Adrenal gland (tissue), 12 donors: ENCODE data around the gene GNAL. TPM values are rescaled to one million over a fixed set of nuclear protein-coding genes. Genes with fewer than 3 reads are reported as not detected.

Experiments used
- DNase-seq, 7 donors: peaks; one replicate each; pipeline ENCODE4 v3.0.0-alpha.2; 2019 to 2020
- H3K27ac ChIP-seq, 5 donors: fragments of 200-600 bp; sonication (generic) in 4 of 5; 1 replicate in 3 of 5; 2 replicates in 2 of 5; pipeline versions ENCODE4 v1.5.1 to v1.8.0; 2016 to 2020; ENCODE audit warnings: mild to moderate bottlenecking in 1 of 5
- H3K27me3 ChIP-seq: fragments of 200-600 bp; 2 replicates; pipeline ENCODE4 v1.8.0; 2021
- H3K36me3 ChIP-seq, 2 donors: fragments of 200-600 bp; replicated peaks in 1 of 2; 1 replicate in 1 of 2; 2 replicates in 1 of 2; pipeline versions ENCODE4 v1.5.1 to v1.8.0; 2018 to 2022
- H3K4me1 ChIP-seq, 2 donors: fragments of 200-600 bp; replicated peaks in 1 of 2; 1 replicate in 1 of 2; 2 replicates in 1 of 2; pipeline versions ENCODE4 v1.5.1 to v1.8.0; 2018 to 2021
- H3K4me3 ChIP-seq, 4 donors: fragments of 200-600 bp; sonication (generic) in 3 of 4; one replicate each; pipeline ENCODE4 v1.5.1; 2016 to 2018
- H3K9me3 ChIP-seq, 3 donors: fragments of 200-600 bp; sonication (generic) in 1 of 3; replicated peaks in 1 of 3; 1 replicate in 2 of 3; 2 replicates in 1 of 3; pipeline versions ENCODE4 v1.5.1 to v1.8.0; 2016 to 2021
- POLR2A ChIP-seq, 2 donors: fragments of 450-650 bp; IDR thresholded peaks; one replicate each; pipeline ENCODE4 v1.6.1; 2017; ENCODE audit warnings: antibody characterized with exemption in 2 of 2, mild to moderate bottlenecking in 2 of 2, moderate library complexity in 1 of 2
- WGBS, 4 donors: extraction: QIAGEN DNeasy Blood & Tissue Kit in 2 of 4; methylation state at CpG; one replicate each; pipeline versions ENCODE4 v1.1.5 to v1.1.7; 2013 to 2017; 5-methylcytosine and 5-hydroxymethylcytosine counted together
- intact Hi-C, 2 donors: fragments of 100-400 bp; cut with DNase I; formaldehyde crosslinking; loops; one replicate each; pipeline versions ENCODE4 v1.14.1 to v1.15.0; 2022 to 2023
- polyA plus RNA-seq, 3 donors: library from polyadenylated mRNA; stranded (reverse); fragments of 200-250 nt in 2 of 3; fragments of 350-450 nt in 1 of 3; fragmentation: Illumina TruSeq in 1 of 3; extraction: RNeasy Lipid Tissue Mini Kit (QIAGEN cat#74804) in 1 of 3; gene quantifications; one replicate each; pipeline ENCODE4 v1.2.3, GENCODE V29; 2013 to 2014
- total RNA-seq, 9 donors: library from RNA; depleted of rRNA in 4 of 9; stranded (reverse); fragments of >200 nt in 4 of 9; fragments of 120-200 nt in 1 of 9; fragmentation: NEBNext Ultra II Directional in 1 of 9; extraction: Animal tissue kit (Norgen Biotek cat#: 25700) in 1 of 9; gene quantifications; one replicate each; pipeline versions ENCODE4 v1.1.0 to v1.2.4, GENCODE V29; 2013 to 2023
- TF ChIP-seq, protein P1 (sequence below), 6 experiments: fragments of 450-650 bp in 4 of 6; fragments of 200-600 bp in 2 of 6; sonication (generic) in 1 of 6; IDR thresholded peaks; 1 replicate in 5 of 6; 2 replicates in 1 of 6; pipeline versions ENCODE4 v1.5.1 to v1.8.0; 2016 to 2021; ENCODE audit warnings: antibody characterized with exemption in 6 of 6, mild to moderate bottlenecking in 2 of 6, moderate library complexity in 1 of 6
- donor health status: healthy with polysubstance abuse.
- donor health status: Bipolar disorder and iron deficiency.
- donor health status: DM: yes; HTN: yes; CAD: no.
- donor health status: DM: no; HTN: no; CAD: no.
- donor health status: DM: no; HTN: no; CAD: no.
- donor health status: DM: yes; HTN: yes; CAD: no.

The GNAL gene
- total and polyA plus RNA-seq, 12 donors: 0.48 to 7.0 (median 2.3) TPM

DNA sequence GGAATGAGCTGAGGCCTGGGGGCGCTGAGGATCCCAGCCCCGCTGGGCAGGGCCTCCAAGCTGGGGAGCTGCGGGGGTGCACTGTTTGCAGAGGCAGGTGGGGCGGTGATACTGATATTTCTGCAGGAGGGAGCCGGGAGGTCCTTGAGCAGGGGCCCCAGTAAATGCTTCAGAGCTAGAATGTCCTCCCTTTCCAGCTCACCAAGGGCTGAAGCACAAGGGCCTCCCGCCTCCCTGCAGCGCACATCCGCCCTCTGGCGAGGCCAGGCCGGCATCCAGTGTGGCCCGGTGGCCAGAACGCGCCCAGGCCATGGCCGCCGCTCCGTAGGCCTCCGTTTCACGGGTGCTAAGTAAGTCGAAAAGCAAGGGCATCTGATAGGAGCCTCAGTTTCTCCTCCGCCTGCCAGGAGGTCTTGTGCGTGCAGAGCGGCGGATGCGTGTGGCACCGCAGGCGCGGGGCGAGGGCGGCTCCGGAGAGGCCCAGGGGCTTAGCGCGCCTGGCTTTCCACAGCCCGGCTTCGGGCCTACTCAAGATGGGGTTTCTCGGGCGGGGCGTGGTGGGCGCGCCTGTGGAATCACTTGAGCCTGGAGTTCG is 132.7 kb downstream of the GNAL start:
- 88 to 96% (median 94%) methylated on average over 12 to 40 of the region's 40 CpGs for WGBS, 4 donors
- Histone ChIP-seq H3K9me3 (no peaks in the 10 kb centered on the region), H3K27me3 (no peaks in the 10 kb centered on the region), H3K36me3 (no peaks in the 10 kb centered on the region), H3K4me1 (no peaks in the 10 kb centered on the region), H3K27ac (no peak overlapping the region), H3K4me3 (no peak overlapping the region)
- DNase-seq: no peak
- intact Hi-C loops: no loop called here
- TF ChIP-seq, protein P1, sequence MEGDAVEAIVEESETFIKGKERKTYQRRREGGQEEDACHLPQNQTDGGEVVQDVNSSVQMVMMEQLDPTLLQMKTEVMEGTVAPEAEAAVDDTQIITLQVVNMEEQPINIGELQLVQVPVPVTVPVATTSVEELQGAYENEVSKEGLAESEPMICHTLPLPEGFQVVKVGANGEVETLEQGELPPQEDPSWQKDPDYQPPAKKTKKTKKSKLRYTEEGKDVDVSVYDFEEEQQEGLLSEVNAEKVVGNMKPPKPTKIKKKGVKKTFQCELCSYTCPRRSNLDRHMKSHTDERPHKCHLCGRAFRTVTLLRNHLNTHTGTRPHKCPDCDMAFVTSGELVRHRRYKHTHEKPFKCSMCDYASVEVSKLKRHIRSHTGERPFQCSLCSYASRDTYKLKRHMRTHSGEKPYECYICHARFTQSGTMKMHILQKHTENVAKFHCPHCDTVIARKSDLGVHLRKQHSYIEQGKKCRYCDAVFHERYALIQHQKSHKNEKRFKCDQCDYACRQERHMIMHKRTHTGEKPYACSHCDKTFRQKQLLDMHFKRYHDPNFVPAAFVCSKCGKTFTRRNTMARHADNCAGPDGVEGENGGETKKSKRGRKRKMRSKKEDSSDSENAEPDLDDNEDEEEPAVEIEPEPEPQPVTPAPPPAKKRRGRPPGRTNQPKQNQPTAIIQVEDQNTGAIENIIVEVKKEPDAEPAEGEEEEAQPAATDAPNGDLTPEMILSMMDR (IDR thresholded peaks at IDR 0.05): no peak
- TF ChIP-seq POLR2A (IDR thresholded peaks at IDR 0.05): no peak

DNA sequence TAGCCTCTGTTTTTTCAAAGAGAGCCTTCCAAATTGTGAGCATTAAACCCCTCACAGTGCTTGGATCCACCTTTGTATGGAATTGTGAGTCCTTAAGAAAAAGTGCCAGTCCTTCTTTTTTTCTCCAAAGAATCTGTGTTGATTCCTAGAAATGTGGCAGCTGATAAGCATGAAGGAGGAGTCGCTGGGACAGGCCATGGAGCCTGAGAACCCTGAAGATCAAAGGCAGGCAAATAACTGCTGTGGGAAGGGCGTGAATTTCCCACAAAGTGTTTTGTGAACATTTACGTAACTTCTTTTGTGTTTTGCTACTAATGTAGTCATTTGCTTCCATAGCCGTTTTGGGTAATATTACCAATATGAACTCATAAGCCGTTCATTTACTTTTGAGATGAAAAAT is 134.5 kb downstream of the GNAL start:
- Histone ChIP-seq H3K9me3 (no peaks in the 10 kb centered on the region), H3K27me3 (no peaks in the 10 kb centered on the region), H3K36me3 (no peaks in the 10 kb centered on the region), H3K4me3 (no peak overlapping the region), H3K27ac (no peak overlapping the region), H3K4me1 (no peaks in the 10 kb centered on the region)
- 63 to 81% (median 68%) methylated on average over 5 of the region's 5 CpGs for WGBS, 4 donors
- no peak for TF ChIP-seq POLR2A (IDR thresholded peaks at IDR 0.05)
- TF ChIP-seq, protein P1 (IDR thresholded peaks at IDR 0.05): no peak
- DNase-seq: no peak
- intact Hi-C loops: no loop called here

DNA sequence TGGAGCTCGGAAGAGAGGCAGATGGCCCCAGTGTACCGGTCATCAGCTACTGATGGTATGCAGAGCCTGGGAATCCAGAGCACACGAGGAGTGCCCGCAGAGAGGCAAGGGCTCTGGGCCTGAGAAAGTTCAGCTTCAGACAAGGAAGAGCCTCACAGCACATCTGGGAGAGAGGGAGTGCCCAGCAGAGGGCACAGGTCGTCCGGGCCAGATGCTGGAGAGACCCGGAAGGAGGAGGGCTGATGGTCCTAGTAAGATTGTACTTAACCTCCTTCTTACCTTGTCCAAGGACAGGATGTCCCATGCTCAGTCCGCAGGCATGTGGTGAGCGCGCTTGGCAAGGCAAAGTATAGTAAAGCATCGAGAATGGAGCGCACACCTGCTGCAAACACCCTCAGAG is 137.8 kb downstream of the GNAL start:
- Histone ChIP-seq H3K36me3 (no peaks in the 10 kb centered on the region), H3K4me3 (no peak overlapping the region), H3K27me3 (no peaks in the 10 kb centered on the region), H3K27ac (no peak overlapping the region), H3K4me1 (no peaks in the 10 kb centered on the region), H3K9me3 (no peaks in the 10 kb centered on the region)
- intact Hi-C loops: no loop called here
- 79 to 89% (median 87%) methylated on average over 12 of the region's 12 CpGs for WGBS, 4 donors
- no peak for DNase-seq
- no peak for TF ChIP-seq POLR2A (IDR thresholded peaks at IDR 0.05)
- TF ChIP-seq, protein P1 (IDR thresholded peaks at IDR 0.05): no peak

DNA sequence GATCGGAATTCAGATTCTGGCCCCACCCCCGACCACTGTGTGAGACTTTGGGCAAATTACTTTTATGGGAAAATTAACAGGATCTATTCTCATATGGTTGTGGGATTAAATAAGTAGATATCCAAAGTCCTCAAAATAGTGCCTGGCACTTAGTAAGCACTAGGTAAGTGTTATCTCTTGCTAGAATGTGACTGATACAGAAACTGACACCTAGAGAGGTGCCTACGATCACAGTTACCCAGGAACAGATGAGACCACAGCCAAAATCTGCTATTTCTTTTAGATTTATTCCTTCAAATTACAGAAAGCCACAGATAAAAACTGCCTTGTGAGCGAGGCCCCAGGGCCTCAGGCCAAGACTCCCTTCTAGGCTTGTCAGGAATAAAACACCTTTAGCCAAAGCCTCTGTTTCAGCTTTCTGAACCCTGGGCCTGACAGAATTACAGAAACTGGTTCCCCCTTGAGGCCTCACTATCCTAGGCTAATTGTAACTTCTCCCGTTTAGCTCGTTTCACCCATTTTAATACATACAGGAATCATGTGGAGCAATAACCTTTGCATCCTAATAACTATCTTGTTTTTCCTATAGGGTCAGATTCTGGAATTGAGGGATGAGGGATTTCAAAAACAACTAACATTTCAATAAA is 139.8 kb downstream of the GNAL start:
- intact Hi-C loops: no loop called here
- TF ChIP-seq POLR2A (IDR thresholded peaks at IDR 0.05): no peak
- TF ChIP-seq, protein P1 (IDR thresholded peaks at IDR 0.05): no peak
- no peaks in the 10 kb centered on the region for H3K36me3 ChIP-seq
- H3K4me1 ChIP-seq: no peaks in the 10 kb centered on the region
- no peak overlapping the region for H3K4me3 ChIP-seq
- no peaks in the 10 kb centered on the region for H3K9me3 ChIP-seq
- H3K27ac ChIP-seq: no peak overlapping the region
- H3K27me3 ChIP-seq: no peaks in the 10 kb centered on the region
- DNase-seq: no peak
- WGBS, 4 donors: 73 to 82% (median 77%) methylated on average over 6 of the region's 6 CpGs
